ENCODE results near the gene SPATA2.

The SPATA2 gene

DNA sequence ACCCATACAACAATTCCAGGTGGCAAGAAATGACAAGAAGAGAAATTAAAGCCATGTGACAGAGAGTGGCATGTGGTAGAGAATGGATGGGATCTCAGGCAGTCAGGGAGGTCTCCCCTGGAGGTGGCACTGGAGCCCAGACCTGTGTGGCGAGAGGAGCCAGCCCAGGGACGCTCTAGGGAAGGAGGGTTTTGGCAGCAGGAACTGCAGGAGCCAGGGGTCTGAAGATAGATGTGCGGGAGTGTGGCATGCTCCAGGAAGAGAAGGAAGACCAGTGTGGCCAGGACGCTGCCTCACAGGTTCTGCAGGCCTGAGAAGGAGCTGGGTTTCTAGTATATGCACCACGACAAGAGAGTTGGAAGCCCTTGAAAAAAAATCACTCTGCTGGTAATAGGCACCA lies 45.1 kb downstream of the SPATA2 start:
- ATAC-seq = no peak
- TF ChIP-seq, protein P1, sequence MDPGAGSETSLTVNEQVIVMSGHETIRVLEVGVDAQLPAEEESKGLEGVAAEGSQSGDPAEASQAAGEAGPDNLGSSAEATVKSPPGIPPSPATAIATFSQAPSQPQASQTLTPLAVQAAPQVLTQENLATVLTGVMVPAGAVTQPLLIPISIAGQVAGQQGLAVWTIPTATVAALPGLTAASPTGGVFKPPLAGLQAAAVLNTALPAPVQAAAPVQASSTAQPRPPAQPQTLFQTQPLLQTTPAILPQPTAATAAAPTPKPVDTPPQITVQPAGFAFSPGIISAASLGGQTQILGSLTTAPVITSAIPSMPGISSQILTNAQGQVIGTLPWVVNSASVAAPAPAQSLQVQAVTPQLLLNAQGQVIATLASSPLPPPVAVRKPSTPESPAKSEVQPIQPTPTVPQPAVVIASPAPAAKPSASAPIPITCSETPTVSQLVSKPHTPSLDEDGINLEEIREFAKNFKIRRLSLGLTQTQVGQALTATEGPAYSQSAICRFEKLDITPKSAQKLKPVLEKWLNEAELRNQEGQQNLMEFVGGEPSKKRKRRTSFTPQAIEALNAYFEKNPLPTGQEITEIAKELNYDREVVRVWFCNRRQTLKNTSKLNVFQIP (CRISPR knock-in tag; IDR thresholded peaks at IDR 0.05; ENCODE audit: borderline replicate concordance, low read depth) = no peak

DNA sequence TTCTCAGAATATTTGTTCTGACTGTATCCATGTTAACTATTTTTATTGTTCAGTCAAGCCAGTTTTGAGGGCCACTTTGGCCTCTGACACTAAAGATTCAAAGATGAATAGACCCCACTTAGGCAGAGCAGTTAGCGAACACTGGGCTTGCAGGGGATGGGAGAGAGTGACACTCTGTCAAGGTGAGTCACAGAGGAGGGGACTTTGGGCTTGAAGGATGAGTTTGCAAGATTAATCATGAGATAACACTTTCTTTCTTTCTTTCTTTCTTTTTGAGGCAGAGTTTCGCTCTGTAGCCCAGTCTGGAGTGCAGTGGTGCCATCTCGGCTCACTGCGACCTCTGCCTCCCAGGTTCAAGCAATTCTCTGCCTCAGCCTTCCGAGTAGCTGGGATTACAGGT lies 46.4 kb downstream of the SPATA2 start:
- TF ChIP-seq, protein P2, sequence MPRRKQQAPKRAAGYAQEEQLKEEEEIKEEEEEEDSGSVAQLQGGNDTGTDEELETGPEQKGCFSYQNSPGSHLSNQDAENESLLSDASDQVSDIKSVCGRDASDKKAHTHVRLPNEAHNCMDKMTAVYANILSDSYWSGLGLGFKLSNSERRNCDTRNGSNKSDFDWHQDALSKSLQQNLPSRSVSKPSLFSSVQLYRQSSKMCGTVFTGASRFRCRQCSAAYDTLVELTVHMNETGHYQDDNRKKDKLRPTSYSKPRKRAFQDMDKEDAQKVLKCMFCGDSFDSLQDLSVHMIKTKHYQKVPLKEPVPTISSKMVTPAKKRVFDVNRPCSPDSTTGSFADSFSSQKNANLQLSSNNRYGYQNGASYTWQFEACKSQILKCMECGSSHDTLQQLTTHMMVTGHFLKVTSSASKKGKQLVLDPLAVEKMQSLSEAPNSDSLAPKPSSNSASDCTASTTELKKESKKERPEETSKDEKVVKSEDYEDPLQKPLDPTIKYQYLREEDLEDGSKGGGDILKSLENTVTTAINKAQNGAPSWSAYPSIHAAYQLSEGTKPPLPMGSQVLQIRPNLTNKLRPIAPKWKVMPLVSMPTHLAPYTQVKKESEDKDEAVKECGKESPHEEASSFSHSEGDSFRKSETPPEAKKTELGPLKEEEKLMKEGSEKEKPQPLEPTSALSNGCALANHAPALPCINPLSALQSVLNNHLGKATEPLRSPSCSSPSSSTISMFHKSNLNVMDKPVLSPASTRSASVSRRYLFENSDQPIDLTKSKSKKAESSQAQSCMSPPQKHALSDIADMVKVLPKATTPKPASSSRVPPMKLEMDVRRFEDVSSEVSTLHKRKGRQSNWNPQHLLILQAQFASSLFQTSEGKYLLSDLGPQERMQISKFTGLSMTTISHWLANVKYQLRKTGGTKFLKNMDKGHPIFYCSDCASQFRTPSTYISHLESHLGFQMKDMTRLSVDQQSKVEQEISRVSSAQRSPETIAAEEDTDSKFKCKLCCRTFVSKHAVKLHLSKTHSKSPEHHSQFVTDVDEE (CRISPR knock-in tag; IDR thresholded peaks at IDR 0.05) = no peak
- TF ChIP-seq, protein P3, sequence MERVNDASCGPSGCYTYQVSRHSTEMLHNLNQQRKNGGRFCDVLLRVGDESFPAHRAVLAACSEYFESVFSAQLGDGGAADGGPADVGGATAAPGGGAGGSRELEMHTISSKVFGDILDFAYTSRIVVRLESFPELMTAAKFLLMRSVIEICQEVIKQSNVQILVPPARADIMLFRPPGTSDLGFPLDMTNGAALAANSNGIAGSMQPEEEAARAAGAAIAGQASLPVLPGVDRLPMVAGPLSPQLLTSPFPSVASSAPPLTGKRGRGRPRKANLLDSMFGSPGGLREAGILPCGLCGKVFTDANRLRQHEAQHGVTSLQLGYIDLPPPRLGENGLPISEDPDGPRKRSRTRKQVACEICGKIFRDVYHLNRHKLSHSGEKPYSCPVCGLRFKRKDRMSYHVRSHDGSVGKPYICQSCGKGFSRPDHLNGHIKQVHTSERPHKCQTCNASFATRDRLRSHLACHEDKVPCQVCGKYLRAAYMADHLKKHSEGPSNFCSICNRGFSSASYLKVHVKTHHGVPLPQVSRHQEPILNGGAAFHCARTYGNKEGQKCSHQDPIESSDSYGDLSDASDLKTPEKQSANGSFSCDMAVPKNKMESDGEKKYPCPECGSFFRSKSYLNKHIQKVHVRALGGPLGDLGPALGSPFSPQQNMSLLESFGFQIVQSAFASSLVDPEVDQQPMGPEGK (CRISPR knock-in tag; IDR thresholded peaks at IDR 0.05; ENCODE audit: borderline replicate concordance) = no peak
- TF ChIP-seq GLIS3 (CRISPR knock-in tag; IDR thresholded peaks at IDR 0.05) (no peak), ZFP30 (CRISPR knock-in tag; IDR thresholded peaks at IDR 0.05) (no peak), OSR1 (CRISPR knock-in tag; IDR thresholded peaks at IDR 0.05) (no peak), RARB (CRISPR knock-in tag; IDR thresholded peaks at IDR 0.05) (no peak), ZNF565 (CRISPR knock-in tag; conservative IDR thresholded peaks at IDR 0.05; ENCODE audit: low read depth) (no peak), ESRRG (CRISPR knock-in tag; IDR thresholded peaks at IDR 0.05) (no peak), TCF4 (CRISPR knock-in tag; IDR thresholded peaks at IDR 0.05; ENCODE audit: borderline replicate concordance) (no peak), ISL1 (CRISPR knock-in tag; IDR thresholded peaks at IDR 0.05) (no peak), ARNTL (CRISPR knock-in tag; IDR thresholded peaks at IDR 0.05; ENCODE audit: borderline replicate concordance, low read depth) (no peak), TOX (CRISPR knock-in tag; IDR thresholded peaks at IDR 0.05; ENCODE audit: borderline replicate concordance) (no peak), SNAI2 (CRISPR knock-in tag; IDR thresholded peaks at IDR 0.05) (no peak), ZC3H10 (CRISPR knock-in tag; IDR thresholded peaks at IDR 0.05) (no peak), PPARA (CRISPR knock-in tag; IDR thresholded peaks at IDR 0.05; ENCODE audit: borderline replicate concordance) (no peak), BACH2 (CRISPR knock-in tag; IDR thresholded peaks at IDR 0.05; ENCODE audit: borderline replicate concordance) (no peak), CSDC2 (CRISPR knock-in tag; IDR thresholded peaks at IDR 0.05) (no peak)
- TF ChIP-seq, protein P4, sequence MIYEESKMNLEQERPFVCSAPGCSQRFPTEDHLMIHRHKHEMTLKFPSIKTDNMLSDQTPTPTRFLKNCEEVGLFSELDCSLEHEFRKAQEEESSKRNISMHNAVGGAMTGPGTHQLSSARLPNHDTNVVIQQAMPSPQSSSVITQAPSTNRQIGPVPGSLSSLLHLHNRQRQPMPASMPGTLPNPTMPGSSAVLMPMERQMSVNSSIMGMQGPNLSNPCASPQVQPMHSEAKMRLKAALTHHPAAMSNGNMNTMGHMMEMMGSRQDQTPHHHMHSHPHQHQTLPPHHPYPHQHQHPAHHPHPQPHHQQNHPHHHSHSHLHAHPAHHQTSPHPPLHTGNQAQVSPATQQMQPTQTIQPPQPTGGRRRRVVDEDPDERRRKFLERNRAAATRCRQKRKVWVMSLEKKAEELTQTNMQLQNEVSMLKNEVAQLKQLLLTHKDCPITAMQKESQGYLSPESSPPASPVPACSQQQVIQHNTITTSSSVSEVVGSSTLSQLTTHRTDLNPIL (CRISPR knock-in tag; IDR thresholded peaks at IDR 0.05; ENCODE audit: low read depth) = no peak
- TF ChIP-seq, protein P5, sequence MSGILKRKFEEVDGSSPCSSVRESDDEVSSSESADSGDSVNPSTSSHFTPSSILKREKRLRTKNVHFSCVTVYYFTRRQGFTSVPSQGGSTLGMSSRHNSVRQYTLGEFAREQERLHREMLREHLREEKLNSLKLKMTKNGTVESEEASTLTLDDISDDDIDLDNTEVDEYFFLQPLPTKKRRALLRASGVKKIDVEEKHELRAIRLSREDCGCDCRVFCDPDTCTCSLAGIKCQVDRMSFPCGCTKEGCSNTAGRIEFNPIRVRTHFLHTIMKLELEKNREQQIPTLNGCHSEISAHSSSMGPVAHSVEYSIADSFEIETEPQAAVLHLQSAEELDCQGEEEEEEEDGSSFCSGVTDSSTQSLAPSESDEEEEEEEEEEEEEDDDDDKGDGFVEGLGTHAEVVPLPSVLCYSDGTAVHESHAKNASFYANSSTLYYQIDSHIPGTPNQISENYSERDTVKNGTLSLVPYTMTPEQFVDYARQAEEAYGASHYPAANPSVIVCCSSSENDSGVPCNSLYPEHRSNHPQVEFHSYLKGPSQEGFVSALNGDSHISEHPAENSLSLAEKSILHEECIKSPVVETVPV (CRISPR knock-in tag; IDR thresholded peaks at IDR 0.05) = no peak

DNA sequence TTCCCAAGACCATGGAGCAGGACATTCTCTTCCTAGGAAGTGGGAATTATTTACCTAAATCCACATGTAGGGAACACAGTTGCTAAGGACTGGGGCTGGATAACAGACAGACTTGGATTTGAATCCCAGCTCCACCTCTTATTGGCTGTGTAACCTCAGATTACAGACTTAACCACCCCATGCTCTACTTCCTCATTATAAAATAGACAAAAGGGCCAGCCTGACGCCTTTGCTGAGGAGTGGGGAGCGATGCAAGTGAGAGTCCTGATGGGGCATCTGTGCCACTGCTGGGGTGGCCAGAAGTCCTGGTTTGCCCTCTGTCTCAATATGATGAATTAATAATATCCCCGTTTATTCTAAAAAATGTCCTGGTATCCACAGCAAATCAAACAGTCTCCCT lies 46.8 kb downstream of the SPATA2 start:
- ATAC-seq = no peak
- TF ChIP-seq OSR1 (CRISPR knock-in tag; IDR thresholded peaks at IDR 0.05) (no peak), ZNF565 (CRISPR knock-in tag; conservative IDR thresholded peaks at IDR 0.05; ENCODE audit: low read depth) (no peak), RARB (CRISPR knock-in tag; IDR thresholded peaks at IDR 0.05) (no peak), BACH2 (CRISPR knock-in tag; IDR thresholded peaks at IDR 0.05; ENCODE audit: borderline replicate concordance) (no peak), SNAI2 (CRISPR knock-in tag; IDR thresholded peaks at IDR 0.05) (no peak)
- TF ChIP-seq, protein P5 (CRISPR knock-in tag; IDR thresholded peaks at IDR 0.05) = no peak
- TF ChIP-seq, protein P1 (CRISPR knock-in tag; IDR thresholded peaks at IDR 0.05; ENCODE audit: borderline replicate concordance, low read depth) = no peak
- TF ChIP-seq, protein P4 (CRISPR knock-in tag; IDR thresholded peaks at IDR 0.05; ENCODE audit: low read depth) = no peak

More for the DNA sequence above, 46.4 kb downstream of the SPATA2 start:
- ATAC-seq = no peak
